SIG-M5 treated with dmso at 0.1 percent for 504 hours (cell line): ENCODE data around the gene CCDC12.

ENCODE experiments used
- DNase-seq: peaks from one replicate; lab custom pipeline; 2025; ENCODE audit not compliant: unreplicated experiment; lab: John Stamatoyannopoulos, UW

The CCDC12 gene

GRCh38 chr3:46942076-46942475 is 34.5 kb downstream of the CCDC12 start:
- DNase-seq, result no peak

- no peak for DNase-seq
These were observed 36.7 kb downstream of the CCDC12 start for GRCh38 chr3:46939578-46940445.

GRCh38 chr3:46938118-46938517 is 38.4 kb downstream of the CCDC12 start:
- DNase-seq, result no peak

- no peak for DNase-seq
These were observed 39.8 kb downstream of the CCDC12 start for GRCh38 chr3:46936733-46937250.

GRCh38 chr3:46935989-46936558 is 40.5 kb downstream of the CCDC12 start:
- DNase-seq, result peak; percentile 86

- DNase-seq, result peak; percentile 40
These were observed 41.2 kb downstream of the CCDC12 start for GRCh38 chr3:46935168-46935858.

- DNase-seq, result no peak
These were observed 41.9 kb downstream of the CCDC12 start for GRCh38 chr3:46934498-46935167.

- DNase-seq, result no peak
These were observed 42.5 kb downstream of the CCDC12 start for GRCh38 chr3:46934072-46934471.

- DNase-seq, result no peak
These were observed 43.3 kb downstream of the CCDC12 start for GRCh38 chr3:46933261-46933660.

GRCh38 chr3:46932455-46933225 is 43.9 kb downstream of the CCDC12 start:
- DNase-seq, result no peak

GRCh38 chr3:46931631-46932331 is 44.8 kb downstream of the CCDC12 start:
- DNase-seq, result no peak

GRCh38 chr3:46930945-46931403 is 45.6 kb downstream of the CCDC12 start:
- no peak for DNase-seq

GRCh38 chr3:46930166-46930944 is 46.2 kb downstream of the CCDC12 start:
- DNase-seq, result no peak

- no peak for DNase-seq
These were observed 47.2 kb downstream of the CCDC12 start for GRCh38 chr3:46929324-46929723.

GRCh38 chr3:46928282-46928681 is 48.3 kb downstream of the CCDC12 start:
- peak; percentile 98 for DNase-seq

- no peak for DNase-seq
These were observed 48.8 kb downstream of the CCDC12 start for GRCh38 chr3:46927718-46928073.

GRCh38 chr3:46926871-46927717 is 49.5 kb downstream of the CCDC12 start:
- peak; percentile 99 for DNase-seq

- no peak for DNase-seq
These were observed 50.1 kb downstream of the CCDC12 start for GRCh38 chr3:46926447-46926846.
